ENCODE measurements around the gene AFDN. TPM values are rescaled to one million over a fixed set of nuclear protein-coding genes. Genes with fewer than 3 reads are reported as not detected.

AFDN gene
- total and polyA plus RNA-seq, 9 donors, result 29.7 to 60.3 (median 48.8) TPM

DNA sequence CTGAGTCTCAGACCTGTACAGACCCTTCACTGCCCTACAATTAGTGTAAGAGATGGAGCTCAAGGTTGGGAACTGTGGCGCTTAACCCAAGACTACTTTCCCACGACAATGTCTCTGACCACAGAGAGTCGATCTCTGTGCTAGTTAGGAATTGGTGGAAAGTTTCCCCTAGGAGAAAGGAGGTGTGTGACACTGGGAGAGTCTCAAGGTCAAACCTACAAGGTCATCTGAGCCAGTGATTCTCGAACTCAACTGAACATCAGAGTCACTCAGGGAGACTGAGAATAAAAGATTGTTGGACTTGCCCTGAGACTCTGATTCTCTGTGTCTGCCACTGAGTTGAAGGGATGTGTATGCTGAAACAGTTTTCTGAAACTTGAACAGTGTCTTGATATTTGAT is 9.7 kb upstream of the AFDN start:
- WGBS (ENCODE audit: insufficient coverage), result 97% methylated on average over 2 of the region's 4 CpGs
- no peak for DNase-seq
- no peaks in the 10 kb centered on the region for H3K9me3 ChIP-seq (replicated peaks; ENCODE audit: control insufficient read depth, low read depth, low read length)

DNA sequence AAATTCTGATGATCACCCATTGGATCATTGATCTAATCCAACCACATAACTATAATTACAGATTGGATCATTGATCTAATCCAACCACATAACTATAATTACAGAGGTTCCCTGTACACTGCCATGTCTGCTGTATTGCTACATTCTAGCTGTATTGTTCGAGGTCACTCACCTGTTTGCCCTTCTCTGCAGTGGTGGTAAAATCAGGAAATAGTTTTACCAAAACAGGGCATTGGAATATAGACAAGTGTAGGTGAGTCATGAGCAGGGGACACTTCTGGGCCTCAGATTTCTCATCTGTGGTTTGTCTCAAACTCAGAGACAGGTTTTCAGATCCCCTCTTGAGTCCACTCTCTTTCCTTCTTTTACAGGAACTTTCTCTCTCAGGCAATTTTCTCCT is 9.0 kb upstream of the AFDN start:
- no peaks in the 10 kb centered on the region for H3K9me3 ChIP-seq (replicated peaks; ENCODE audit: control insufficient read depth, low read depth, low read length)
- no peak overlapping the region for H3K4me3 ChIP-seq (ENCODE audit: low read length)
- DNase-seq, result no peak
- WGBS (ENCODE audit: insufficient coverage), result 57% methylated on average over 1 of the region's 1 CpG
- no peaks in the 10 kb centered on the region for H3K36me3 ChIP-seq (ENCODE audit: control insufficient read depth, insufficient read depth, low read length)
- peaks cover 6% of the 10 kb centered on the region for H3K27me3 ChIP-seq (ENCODE audit: control insufficient read depth, insufficient read depth, low read length)
- H3K27ac ChIP-seq (ENCODE audit: low read length), result no peak overlapping the region
- H3K4me1 ChIP-seq (ENCODE audit: control insufficient read depth, insufficient read depth, low read length), result peaks cover 3% of the 10 kb centered on the region

More for the DNA sequence above, 9.7 kb upstream of the AFDN start:
- Histone ChIP-seq H3K36me3 (ENCODE audit: control insufficient read depth, insufficient read depth, low read length) (no peaks in the 10 kb centered on the region), H3K4me1 (ENCODE audit: control insufficient read depth, insufficient read depth, low read length) (peaks cover 3% of the 10 kb centered on the region), H3K27me3 (ENCODE audit: control insufficient read depth, insufficient read depth, low read length) (peaks cover 6% of the 10 kb centered on the region), H3K27ac (ENCODE audit: low read length) (no peak overlapping the region), H3K4me3 (ENCODE audit: low read length) (no peak overlapping the region)

DNA sequence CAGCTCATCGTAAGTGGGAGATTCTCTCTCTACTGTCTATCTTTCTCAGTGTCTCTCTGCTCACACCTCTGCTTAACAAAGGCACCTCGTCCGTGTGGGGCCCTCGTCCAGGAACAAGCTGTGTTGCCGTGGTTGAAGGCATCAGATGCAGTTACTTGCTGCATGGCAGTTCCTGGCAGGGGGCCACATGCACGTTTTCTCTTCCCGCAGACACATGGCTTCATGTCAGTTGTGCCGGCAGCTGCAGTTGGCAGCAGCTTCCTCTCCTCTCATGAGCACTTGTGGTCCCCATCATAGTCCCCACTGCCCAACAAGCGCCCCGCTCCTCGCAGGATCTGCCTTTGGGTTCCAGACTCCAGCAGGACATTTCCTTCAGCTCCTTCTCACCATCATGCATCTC is 7.1 kb upstream of the AFDN start:
- no peaks in the 10 kb centered on the region for H3K9me3 ChIP-seq (replicated peaks; ENCODE audit: control insufficient read depth, low read depth, low read length)
- H3K27me3 ChIP-seq (ENCODE audit: control insufficient read depth, insufficient read depth, low read length), result peaks cover 8% of the 10 kb centered on the region
- peaks cover 3% of the 10 kb centered on the region for H3K4me1 ChIP-seq (ENCODE audit: control insufficient read depth, insufficient read depth, low read length)
- H3K36me3 ChIP-seq (ENCODE audit: control insufficient read depth, insufficient read depth, low read length), result no peaks in the 10 kb centered on the region
- peak; percentile 55 for DNase-seq
- WGBS (ENCODE audit: insufficient coverage), result 54% methylated on average over 11 of the region's 11 CpGs
- H3K27ac ChIP-seq (ENCODE audit: low read length), result no peak overlapping the region
- no peak overlapping the region for H3K4me3 ChIP-seq (ENCODE audit: low read length)

DNA sequence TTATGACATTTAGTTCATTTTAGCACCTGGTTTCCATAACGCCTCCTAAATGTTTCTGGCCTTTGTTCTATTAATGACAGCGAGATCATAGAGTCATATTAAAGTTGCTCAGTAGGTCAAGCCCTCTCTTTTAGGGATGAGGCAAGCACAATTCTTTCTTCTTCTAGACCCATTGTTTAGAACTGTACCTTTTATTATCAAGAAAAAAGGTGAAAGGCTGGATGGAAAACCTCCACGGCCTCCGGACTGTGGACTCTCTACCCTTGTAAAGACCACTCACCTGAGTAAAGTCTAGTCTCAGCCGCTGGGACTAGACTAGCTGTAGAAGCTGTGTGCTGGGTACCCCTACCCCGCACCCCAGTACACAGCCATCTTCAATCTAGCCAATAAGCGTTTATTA is 6.0 kb upstream of the AFDN start:
- 100% methylated on average over 1 of the region's 7 CpGs for WGBS (ENCODE audit: insufficient coverage)
- no peaks in the 10 kb centered on the region for H3K9me3 ChIP-seq (replicated peaks; ENCODE audit: control insufficient read depth, low read depth, low read length)
- H3K36me3 ChIP-seq (ENCODE audit: control insufficient read depth, insufficient read depth, low read length), result no peaks in the 10 kb centered on the region
- no peak for DNase-seq
- H3K27me3 ChIP-seq (ENCODE audit: control insufficient read depth, insufficient read depth, low read length), result peaks cover 16% of the 10 kb centered on the region
- no peak overlapping the region for H3K27ac ChIP-seq (ENCODE audit: low read length)
- H3K4me3 ChIP-seq (ENCODE audit: low read length), result no peak overlapping the region
- H3K4me1 ChIP-seq (ENCODE audit: control insufficient read depth, insufficient read depth, low read length), result peaks cover 7% of the 10 kb centered on the region

DNA sequence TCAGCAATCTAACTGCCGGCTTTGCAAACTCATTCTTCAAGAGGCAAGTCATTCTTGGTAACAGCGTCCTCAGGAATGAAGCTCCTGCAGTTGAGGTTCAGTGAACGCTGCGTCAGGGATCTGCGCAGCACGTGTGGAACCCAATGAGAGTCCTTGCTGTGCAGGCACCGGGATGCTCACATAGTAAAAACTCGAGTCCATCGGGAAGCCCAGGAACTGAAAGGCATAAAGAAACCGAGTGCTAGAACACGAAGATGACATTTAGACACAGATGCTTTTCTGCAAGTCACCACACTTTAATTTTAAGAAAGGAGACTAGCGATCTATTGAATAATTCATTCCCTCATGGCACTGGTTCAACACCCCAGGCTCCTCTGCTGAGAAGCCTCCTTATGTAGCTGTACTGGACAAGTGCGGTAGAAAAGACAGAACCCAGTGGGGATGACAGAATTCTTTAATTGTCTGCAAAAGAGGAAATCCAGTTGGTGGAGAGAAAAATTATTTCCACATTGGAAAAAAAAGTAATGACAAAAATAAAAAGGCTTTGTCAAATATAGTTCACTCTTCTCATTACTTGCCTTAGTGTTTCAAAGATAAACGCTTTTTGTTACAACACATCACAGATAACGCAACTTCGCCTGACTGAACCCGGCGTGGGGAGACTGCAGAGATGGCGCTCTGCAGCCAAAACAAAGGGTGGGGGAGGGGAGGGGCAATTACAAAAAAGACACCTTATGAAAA is 1.9 kb upstream of the AFDN start:
- DNase-seq, result peak; percentile 42
- H3K36me3 ChIP-seq (ENCODE audit: control insufficient read depth, insufficient read depth, low read length), result no peaks in the 10 kb centered on the region
- H3K27ac ChIP-seq (ENCODE audit: low read length), result no peak overlapping the region
- H3K4me3 ChIP-seq (ENCODE audit: low read length), result no peak overlapping the region
- WGBS (ENCODE audit: insufficient coverage), result 65% methylated on average over 9 of the region's 19 CpGs
- H3K27me3 ChIP-seq (ENCODE audit: control insufficient read depth, insufficient read depth, low read length), result peaks cover 26% of the 10 kb centered on the region
- H3K4me1 ChIP-seq (ENCODE audit: control insufficient read depth, insufficient read depth, low read length), result peaks cover 17% of the 10 kb centered on the region
- no peaks in the 10 kb centered on the region for H3K9me3 ChIP-seq (replicated peaks; ENCODE audit: control insufficient read depth, low read depth, low read length)

DNA sequence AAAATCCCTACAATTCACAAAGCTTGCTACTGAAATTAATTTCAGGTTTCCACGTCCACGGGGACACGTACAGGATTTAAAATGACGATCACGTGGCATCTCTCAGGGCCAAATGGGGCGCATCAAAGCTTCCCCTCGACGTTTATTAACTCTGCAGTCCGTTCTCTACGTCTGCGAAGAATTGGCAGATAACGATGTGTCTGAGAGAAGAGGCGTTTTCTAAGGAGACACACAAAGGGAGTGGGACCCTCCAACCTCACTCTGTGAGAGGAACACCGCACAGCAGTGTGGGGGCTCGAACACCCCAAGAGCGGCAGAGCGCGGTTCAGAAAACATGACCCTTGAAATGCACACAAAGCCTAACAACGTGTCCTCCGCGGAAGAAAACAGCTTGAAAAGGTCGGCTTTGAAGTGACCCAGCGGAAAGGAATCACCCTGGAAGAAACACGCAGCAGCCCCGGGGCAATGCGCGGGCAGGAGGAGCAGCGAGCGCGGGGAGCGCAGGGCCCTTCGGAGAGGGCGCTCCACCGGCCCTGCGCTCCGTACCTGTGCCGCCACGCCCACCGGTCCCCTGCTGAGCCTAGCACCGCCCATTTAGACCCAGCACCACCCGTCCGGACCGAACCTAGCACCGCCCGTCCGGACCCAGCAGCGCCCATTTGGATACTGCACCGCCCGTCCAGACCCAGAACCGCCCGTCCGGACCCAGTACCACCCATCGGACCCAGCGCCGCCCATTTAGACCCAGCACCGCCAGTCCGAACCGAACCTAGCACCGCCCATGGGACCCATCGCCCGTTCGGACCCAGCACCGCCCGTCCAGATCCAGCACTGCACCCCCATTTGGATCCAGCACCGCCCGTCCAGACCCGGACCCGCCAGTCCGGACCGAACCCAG is 1.1 kb upstream of the AFDN start:
- Histone ChIP-seq H3K36me3 (ENCODE audit: control insufficient read depth, insufficient read depth, low read length) (no peaks in the 10 kb centered on the region), H3K27me3 (ENCODE audit: control insufficient read depth, insufficient read depth, low read length) (peaks cover 26% of the 10 kb centered on the region)

DNA sequence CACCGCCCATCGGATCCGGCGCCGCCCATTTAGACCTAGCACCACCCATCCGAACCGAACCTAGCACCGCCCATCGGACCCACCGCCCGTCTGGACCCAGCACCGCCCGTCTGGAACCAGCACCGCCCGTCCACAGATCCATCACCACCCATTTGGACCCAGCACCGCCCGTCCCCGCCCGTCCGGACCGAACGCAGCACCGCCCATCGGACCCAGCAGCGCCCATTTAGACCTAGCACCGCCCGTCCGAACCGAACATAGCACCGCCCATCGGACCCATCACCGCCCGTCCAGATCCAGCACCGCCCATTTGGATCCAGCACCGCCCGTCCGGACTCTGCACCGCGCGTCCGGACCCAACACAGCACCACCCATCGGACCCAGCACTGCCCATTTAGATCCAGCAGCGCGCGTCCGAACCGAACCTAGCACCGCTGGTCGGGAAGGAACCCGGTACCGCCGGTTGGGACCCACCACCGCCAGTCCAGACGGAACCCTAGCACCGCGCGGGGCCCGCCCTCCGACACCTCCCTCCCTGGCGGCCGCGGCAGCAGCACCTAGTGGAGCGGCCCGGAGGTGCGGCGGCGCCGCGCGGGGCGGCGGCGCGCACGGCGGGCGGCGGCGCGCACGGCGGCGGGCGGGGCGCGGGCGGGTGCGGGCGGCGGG is 348 bp upstream of the AFDN start:
- Histone ChIP-seq H3K36me3 (ENCODE audit: control insufficient read depth, insufficient read depth, low read length) (no peaks in the 10 kb centered on the region), H3K4me3 (ENCODE audit: low read length) (peak overlapping the region; percentile 74), H3K27me3 (ENCODE audit: control insufficient read depth, insufficient read depth, low read length) (peaks cover 23% of the 10 kb centered on the region), H3K27ac (ENCODE audit: low read length) (no peak overlapping the region), H3K4me1 (ENCODE audit: control insufficient read depth, insufficient read depth, low read length) (peaks cover 15% of the 10 kb centered on the region), H3K9me3 (replicated peaks; ENCODE audit: control insufficient read depth, low read depth, low read length) (no peaks in the 10 kb centered on the region)
- DNase-seq, result peak; percentile 74
- under 1% methylated on average over 80 of the region's 90 CpGs for WGBS (ENCODE audit: insufficient coverage)

More for the DNA sequence above, 1.1 kb upstream of the AFDN start:
- Histone ChIP-seq H3K4me3 (ENCODE audit: low read length) (peak overlapping the region; percentile 74), H3K27ac (ENCODE audit: low read length) (no peak overlapping the region), H3K4me1 (ENCODE audit: control insufficient read depth, insufficient read depth, low read length) (peaks cover 15% of the 10 kb centered on the region), H3K9me3 (replicated peaks; ENCODE audit: control insufficient read depth, low read depth, low read length) (no peaks in the 10 kb centered on the region)
- peak; percentile 45 for DNase-seq
- WGBS (ENCODE audit: insufficient coverage), result 1% methylated on average over 67 of the region's 70 CpGs

DNA sequence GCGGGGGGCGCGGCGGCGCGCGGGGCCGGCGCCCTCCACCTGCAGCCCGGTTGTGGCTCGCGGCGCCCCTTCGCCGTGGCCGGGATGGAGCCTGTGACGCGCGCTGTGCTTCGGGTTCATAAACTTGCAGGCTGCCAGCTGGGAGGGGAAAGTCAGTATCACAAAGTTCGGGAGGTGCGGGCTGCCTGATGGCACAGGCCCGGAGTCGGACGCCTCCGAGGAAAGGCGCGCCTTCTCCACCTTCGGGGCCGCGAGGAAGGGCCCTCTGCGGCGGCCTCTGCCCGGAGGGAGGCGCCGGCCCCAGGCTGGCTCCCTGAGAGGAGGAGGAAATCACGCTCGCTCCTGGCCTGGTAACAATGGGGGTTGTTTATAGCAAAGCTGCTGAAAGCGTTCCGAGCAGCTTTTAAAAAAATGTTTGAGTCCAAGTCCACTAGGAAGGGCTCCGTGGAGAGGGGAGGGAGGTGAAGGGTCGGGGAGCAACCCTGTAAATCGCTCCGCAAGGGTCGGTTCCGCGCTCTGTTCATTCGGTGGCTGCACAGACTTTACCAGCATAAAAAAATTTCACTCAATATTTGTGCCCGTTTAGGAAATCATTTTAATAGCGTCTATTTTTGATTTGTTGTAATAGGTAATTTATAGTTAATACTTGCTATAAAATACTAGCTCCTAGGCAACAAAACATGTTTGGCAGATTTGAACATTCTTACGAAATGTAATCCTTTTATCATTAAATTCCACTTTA is 1.0 kb downstream of the AFDN start:
- Histone ChIP-seq H3K27ac (ENCODE audit: low read length) (peak overlapping the region; percentile 45), H3K27me3 (ENCODE audit: control insufficient read depth, insufficient read depth, low read length) (peaks cover 23% of the 10 kb centered on the region)
- WGBS (ENCODE audit: insufficient coverage), result under 1% methylated on average over 41 of the region's 51 CpGs

DNA sequence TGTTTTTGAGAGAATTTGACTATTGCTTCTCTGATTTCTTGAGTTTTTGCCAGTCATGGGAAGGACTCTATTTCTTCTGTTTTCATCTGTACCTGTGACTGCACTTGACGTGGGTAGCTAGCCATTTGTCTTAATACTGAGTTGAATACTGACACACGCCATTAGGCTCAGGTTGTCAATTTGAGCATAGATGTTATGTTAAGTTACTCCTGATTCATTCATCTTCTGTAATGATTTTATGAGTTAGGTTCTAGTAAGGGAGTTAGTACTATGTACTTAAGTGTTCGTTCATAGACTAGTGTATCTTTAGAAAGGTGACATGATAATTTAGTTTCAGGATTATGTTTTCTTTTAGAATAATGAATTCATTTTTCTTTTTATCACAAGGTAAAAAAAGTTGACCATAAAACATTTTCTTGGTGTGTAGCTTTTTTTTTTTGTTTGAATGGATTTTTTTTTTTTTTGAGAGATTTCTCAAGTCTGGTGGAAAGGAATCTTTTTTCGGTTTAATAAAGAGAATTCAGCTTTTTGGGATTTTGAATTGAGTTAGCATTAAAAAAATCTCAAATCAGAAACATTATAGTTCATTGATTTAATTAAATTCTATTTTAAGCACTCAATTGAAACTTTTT is 1.7 kb downstream of the AFDN start:
- peaks cover 15% of the 10 kb centered on the region for H3K4me1 ChIP-seq (ENCODE audit: control insufficient read depth, insufficient read depth, low read length)
- H3K9me3 ChIP-seq (replicated peaks; ENCODE audit: control insufficient read depth, low read depth, low read length), result no peaks in the 10 kb centered on the region
- peak overlapping the region; percentile 66 for H3K4me3 ChIP-seq (ENCODE audit: low read length)
- H3K27ac ChIP-seq (ENCODE audit: low read length), result no peak overlapping the region
- no peaks in the 10 kb centered on the region for H3K36me3 ChIP-seq (ENCODE audit: control insufficient read depth, insufficient read depth, low read length)
- peaks cover 23% of the 10 kb centered on the region for H3K27me3 ChIP-seq (ENCODE audit: control insufficient read depth, insufficient read depth, low read length)
- WGBS (ENCODE audit: insufficient coverage), result no CpG with 5 or more reads among the region's 4 CpGs
- DNase-seq, result no peak

More for the DNA sequence above, 1.0 kb downstream of the AFDN start:
- peak; percentile 57 for DNase-seq
- peak overlapping the region; percentile 66 for H3K4me3 ChIP-seq (ENCODE audit: low read length)
- H3K9me3 ChIP-seq (replicated peaks; ENCODE audit: control insufficient read depth, low read depth, low read length), result no peaks in the 10 kb centered on the region
- no peaks in the 10 kb centered on the region for H3K36me3 ChIP-seq (ENCODE audit: control insufficient read depth, insufficient read depth, low read length)
- peaks cover 15% of the 10 kb centered on the region for H3K4me1 ChIP-seq (ENCODE audit: control insufficient read depth, insufficient read depth, low read length)

Data from muscle of leg (tissue), 11 donors.